ENCODE data around the gene RARB.

RARB gene

GRCh38 chr3:25473246-25473645 lies 45.2 kb downstream of the RARB start:
- DNase-seq = no peak

GRCh38 chr3:25474052-25474451 lies 46.0 kb downstream of the RARB start:
- DNase-seq = no peak

GRCh38 chr3:25476639-25477038 lies 48.6 kb downstream of the RARB start:
- DNase-seq = no peak

DNA sequence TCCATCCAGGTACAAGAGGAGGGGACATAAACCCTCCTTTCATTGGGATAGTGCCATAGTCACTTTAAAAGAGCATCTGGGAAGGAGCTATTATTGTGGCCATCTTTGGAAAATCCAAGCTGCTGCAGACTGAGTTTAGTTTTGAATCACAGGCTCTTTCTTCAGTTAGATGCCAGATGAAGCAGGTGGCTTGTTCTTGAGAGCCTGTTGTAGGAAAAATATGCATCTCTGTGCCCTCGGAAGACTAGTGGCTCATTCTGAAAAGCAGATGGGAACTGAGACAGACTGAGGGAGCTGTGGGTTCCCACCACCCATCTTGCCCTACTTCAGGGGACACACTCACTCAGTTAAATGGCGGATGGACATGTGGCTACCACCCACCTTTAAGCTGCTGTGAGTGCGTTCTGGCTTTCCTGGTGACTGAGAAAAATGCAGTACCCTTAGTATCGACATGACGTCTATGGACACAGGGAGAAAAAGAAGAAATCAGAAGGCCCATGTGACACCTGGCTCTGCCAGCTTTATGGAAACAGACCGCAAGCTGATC lies 50.2 kb downstream of the RARB start:
- DNase-seq = no peak

GRCh38 chr3:25478964-25479726 lies 51.1 kb downstream of the RARB start:
- DNase-seq = no peak

- no peak for DNase-seq
Observed at GRCh38 chr3:25479727-25480010, 51.6 kb downstream of the RARB start.

- DNase-seq = no peak
Observed at GRCh38 chr3:25480811-25481210, 52.7 kb downstream of the RARB start.

DNA sequence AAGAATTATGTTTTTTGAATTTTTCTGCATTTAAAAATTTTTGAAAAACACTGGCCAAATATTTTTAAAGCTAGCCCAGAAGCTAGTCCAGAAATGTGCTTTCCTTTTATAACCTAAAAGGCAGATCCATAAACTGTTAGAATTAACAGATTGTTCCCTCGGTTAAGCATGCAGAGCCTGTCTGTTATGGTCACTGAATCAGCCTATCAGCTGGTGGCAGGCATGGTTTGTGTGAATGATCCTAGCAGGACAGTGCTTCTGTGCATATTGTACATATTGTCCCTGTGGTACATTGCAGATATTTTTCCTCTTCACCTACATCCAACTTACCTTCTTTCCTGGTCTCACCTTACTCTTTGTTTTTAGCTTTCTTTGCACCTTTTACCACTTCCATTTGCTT lies 53.3 kb downstream of the RARB start:
- DNase-seq = no peak

GRCh38 chr3:25483456-25483855 lies 55.4 kb downstream of the RARB start:
- DNase-seq = no peak

DNA sequence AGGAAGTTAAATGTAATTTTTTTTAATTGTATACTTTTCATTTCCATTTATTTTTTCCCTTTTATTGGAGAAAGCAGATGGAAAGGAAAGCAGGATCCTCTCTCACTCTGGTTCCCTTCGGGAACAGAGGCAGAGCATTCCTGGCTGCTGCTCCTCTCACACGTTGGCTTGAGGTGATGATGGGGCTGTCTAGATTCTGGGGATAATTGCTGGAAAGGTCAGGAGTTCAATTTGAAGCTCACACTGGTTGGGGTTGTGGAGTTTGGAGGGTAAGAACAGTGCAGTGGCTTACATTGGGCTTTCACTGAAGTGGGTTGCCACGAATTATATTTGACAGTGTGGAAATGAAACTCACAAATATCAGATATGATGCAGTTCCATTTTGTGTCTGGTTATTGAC lies 57.6 kb downstream of the RARB start:
- DNase-seq = no peak

DNA sequence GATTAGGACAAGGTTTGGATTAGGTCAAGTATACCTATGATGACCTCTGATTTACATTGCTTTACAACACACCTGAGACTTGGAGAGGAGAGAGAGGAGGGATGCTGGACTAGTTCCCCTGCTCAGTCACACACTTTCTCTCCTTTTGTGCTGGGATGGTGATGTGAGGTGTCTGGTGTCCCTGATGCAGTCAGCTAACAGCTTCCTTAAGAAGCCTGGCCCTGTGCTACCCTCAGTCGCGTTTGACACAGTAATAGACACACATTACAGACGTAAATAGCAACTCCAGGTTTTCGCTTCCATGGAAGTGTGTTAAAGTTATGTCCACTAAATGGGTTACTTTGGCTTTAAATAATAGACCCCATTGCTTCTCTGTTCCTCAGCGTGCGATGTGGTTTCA lies 58.9 kb downstream of the RARB start:
- no peak for DNase-seq

DNA sequence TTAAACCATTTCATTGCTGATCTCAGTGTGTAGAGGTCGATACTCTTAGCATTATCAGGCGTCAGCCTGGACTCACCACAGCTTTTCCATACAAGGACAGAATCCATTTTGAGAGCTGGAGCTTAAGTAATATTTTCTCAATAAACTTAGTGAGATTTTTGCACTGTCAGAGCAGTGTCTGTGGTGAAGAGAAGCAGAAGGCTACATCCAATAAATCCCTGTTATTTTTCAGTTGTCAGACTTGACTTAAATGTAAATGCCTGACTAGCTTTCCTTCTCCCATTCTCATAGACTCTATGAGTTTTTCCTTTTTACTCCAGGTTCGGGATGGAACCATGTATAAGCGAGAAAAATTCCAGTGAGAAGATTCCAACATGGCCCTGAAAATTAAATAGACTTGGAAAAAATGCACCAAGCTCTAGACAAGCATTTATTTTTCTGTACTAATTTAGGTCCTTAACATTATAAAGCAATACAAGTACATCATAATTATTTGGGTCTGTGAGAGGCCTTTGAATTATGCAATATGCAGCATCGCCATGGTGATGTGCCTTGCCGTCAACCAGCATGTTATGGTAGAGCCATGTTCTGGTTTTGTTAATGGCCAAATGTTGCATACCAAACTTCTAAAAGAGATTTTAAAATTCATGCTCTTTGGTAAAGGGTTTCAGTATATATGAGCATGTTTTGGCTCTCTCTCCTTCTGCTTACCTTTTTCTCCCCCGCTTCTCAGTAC lies 62.0 kb downstream of the RARB start:
- DNase-seq = no peak

DNA sequence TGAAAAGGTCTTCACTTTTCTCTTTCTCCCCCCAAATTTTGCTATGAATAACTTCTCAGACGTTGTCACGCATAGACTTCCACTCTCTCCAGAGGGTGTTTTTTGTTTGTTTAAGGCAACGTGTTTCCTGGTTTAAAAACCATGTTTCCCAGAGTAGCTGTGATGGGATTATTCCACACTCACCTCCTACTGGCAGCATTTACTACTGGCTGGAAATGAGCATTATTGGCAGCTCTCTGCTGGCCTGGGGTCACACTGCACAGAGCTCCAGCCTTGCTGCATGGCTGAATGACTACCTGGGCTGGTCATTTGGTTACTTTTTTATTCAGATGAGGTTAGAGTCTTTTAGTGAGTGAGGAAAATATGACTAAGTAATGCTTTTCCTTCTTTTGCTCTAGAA lies 65.2 kb downstream of the RARB start:
- no peak for DNase-seq

- DNase-seq = no peak
Observed at GRCh38 chr3:25493786-25494185, 65.7 kb downstream of the RARB start.

- no peak for DNase-seq
Observed at GRCh38 chr3:25495304-25495703, 67.2 kb downstream of the RARB start.

- no peak for DNase-seq
Observed at GRCh38 chr3:25495726-25496253, 67.7 kb downstream of the RARB start.

DNA sequence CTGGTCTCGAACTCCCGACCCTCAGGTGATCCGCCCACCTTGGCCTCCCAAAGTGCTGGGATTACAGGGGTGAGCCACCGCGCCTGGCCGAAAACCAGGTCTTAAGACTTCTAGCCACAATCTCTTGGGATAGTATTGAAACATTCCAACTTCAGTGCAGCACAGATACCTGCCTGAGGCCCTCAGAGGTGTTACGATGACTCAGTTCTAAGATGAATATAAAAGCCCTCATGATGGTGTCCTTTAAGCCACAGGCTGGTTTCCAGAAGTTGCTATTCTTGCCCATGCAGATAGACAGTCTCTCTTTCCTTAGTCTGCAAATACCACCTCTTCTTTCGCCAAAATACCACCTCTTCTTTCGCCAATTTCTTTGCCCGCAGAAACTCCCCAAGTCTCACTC lies 69.0 kb downstream of the RARB start:
- no peak for DNase-seq

GRCh38 chr3:25500706-25501210 lies 72.7 kb downstream of the RARB start:
- no peak for DNase-seq

DNA sequence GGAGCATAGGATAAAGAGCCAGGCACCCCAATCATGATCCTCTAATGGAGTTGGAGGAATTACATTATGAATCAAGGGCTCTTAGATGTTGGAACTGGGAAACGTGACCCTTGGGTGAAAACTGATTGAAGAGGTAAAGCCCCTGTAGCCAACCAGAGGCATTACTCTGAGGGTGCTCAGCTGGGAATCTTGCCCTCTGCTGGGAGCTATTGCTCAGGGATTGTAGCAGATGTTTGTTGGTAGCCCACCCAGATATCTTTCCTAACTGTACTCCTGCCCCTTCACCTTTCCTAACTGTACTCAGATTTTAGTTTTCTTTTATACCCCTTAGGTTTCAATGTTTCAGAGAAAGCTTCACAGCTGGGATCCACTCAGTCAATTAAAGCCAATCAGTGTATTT lies 74.2 kb downstream of the RARB start:
- DNase-seq = no peak

DNA sequence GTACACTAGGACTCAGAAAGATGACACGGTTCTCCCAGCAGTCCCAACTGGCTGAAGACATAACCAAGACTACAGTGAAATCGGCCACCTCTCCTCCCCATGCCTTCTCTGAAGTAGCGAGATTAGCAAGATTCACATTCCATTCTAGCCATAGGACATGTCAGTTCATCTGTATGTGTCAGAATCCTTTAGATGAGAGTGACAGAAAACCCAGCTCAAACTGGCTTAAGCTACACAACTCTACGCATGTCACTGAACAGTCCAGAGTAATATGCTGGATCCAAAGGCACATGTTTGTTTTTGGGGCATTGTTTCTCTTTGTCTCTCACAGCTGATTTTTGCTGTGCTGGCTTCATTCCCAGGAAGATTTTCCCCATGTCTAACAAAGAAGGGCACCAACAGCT lies 75.8 kb downstream of the RARB start:
- no peak for DNase-seq

GRCh38 chr3:25505581-25505980 lies 77.5 kb downstream of the RARB start:
- no peak for DNase-seq

- DNase-seq = no peak
Observed at GRCh38 chr3:25507811-25508210, 79.7 kb downstream of the RARB start.

DNA sequence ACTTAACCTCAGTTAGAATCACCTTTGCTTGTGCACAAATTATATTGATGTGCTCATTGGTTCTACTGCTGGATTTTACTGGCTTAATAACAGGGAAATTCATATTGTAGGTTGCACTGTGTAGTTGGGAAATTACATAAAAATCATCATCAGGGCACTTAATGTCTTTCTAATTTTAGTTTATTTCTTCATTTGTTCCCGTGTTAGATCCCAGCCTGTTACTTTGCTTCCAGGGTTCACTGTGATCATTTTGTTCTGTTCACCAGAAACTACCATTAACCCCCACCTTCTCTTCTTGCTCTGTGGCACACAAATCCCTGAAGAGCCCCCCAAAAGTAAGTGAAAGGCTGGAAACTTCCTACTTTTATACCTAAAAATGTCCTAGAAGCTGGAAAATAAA lies 80.4 kb downstream of the RARB start:
- no peak for DNase-seq

- DNase-seq = no peak
Observed at GRCh38 chr3:25508901-25509300, 80.8 kb downstream of the RARB start.
